GM18499 (cell line): ENCODE results near the gene F8.

ENCODE experiments used
- ATAC-seq: cut with Tn5 transposase; IDR thresholded peaks from one replicate; pipeline ENCODE4 v1.9.1; 2021; ENCODE audit warnings: moderate number of reproducible peaks; ENCODE audit not compliant: insufficient read depth, unreplicated experiment

The F8 gene

GRCh38 chrX:154797006-154797405, 225.5 kb downstream of the F8 start:
- ATAC-seq, result no peak

DNA sequence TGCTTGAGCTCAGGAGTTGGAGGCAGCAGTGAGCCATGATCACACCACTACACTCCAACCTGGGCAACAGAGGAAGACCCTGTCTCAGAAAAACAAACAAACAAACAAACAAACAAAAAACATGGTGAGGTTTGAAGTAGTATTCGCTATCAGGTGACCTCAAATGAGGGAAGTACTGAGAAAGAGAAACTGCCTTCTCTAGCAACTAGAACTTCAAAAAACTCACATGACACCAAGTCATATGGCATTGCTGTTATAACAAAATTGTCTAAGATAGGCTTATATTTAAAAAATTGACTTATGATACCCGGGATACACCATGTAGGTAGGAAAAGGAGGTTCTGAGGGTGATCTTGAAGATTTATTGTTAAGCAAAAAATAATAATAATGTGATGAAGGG, 227.5 kb downstream of the F8 start:
- ATAC-seq, result no peak

DNA sequence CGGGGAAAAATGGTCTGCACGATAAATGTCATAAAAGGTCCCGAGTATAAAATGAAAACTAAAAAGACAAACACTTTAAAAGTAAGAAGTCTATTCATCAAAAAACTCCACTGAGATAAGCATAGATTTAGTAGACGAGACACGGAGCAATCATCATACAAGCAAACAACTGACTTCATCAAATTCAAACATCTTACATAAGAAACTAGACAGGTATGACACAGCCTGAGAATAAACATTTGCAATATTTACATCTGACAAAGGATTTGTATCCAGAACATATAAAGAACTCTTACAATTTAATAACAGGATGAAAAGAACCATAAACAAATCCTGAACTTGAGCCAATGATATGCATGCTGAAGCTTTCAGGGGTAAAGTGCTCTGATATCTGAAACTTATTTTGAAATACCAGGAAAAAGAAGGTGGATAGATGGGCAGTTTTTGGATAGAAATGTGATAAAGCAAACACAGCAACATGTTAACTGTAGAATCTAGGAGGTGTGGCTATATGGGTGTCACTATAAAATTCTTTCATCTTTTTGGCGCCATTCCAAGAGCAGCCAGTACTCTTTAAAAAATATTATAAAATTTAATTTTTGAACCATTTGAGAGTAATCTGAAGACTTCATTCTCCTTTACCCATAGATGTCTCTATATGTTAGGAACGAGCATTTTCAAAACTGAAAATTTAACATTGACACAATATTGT, 229.3 kb downstream of the F8 start:
- ATAC-seq, result no peak

DNA sequence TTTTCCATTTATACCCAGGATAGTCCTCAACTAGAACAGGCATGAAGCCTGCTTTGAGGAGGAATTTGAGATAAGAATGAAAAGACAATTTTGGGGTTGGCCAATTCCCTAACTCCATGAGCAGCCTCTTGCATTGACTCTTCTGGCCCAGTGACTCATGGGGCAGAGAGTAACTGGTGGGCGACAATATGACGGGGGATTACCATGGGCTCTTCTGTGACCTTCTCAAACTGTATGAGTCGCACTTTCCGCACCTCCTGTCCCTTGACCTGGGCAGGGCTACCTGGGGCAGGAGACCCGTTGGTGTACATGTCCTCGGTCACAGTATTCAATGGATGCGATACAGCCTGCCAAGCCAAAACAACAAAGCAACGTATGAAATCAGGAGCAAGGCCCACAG, 230.6 kb downstream of the F8 start:
- no peak for ATAC-seq

DNA sequence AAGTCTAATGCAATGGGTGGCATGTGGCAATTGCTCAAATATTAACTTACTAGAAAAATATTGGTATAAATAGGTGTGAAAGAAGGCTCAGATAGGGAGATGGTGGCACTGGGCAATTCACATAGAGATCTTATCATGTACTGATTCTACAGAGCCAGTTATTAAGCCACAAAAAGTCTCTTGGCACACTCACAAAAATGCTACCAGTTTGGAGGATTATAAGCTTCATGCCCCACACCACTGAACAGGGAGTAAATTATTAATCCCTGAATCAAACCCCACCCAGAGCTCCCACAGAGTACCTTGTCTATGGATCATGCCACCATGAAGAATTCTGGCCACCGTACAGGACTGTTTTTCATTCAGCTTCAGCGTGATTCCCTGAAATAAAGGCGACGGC, 231.1 kb downstream of the F8 start:
- no peak for ATAC-seq
